MCF 10A (cell line): Measurements from ENCODE around the gene KIF21B. TPM values are rescaled to one million over a fixed set of nuclear protein-coding genes. Genes with fewer than 3 reads are reported as not detected.

Experiments used
- BruUV-seq: library from RNA; stranded (reverse); fragments of 400-500 nt; replicated peaks from 2 replicates; lab custom pipeline; 2021; lab: Mats Ljungman, UMichigan
- CTCF ChIA-PET: fragments of 300-600 bp; sonication (Branson Sonifier 250); formaldehyde crosslinking; extraction: SDS; loops from one replicate; lab custom pipeline; 2021; ENCODE audit warnings: antibody characterized with exemption, inconsistent platforms; lab: Yijun Ruan, JAX
- POLR2A ChIA-PET: fragments of 300-600, 350-650 bp; sonication (Branson Sonifier 250); formaldehyde crosslinking; extraction: SDS; loops from one replicate; lab custom pipeline; 2020; ENCODE audit warnings: antibody characterized with exemption, inconsistent platforms; lab: Yijun Ruan, JAX
- DNase-seq: peaks from one replicate; pipeline ENCODE4 v3.0.0-alpha.2; 2018; ENCODE audit not compliant: unreplicated experiment
- H3K27ac Mint-ChIP-seq: one replicate; pipeline ENCODE4 v1.8.0; 2022; ENCODE audit warnings: mild to moderate bottlenecking, low read depth, mixed read lengths; ENCODE audit not compliant: unreplicated experiment
- H3K27me3 Mint-ChIP-seq: one replicate; pipeline ENCODE4 v1.8.0; 2022; ENCODE audit warnings: mixed read lengths; ENCODE audit not compliant: insufficient read depth, unreplicated experiment
- H3K36me3 Mint-ChIP-seq: one replicate; pipeline ENCODE4 v1.8.0; 2022; ENCODE audit warnings: mild to moderate bottlenecking, moderate library complexity, mixed read lengths; ENCODE audit not compliant: insufficient read depth, unreplicated experiment
- H3K4me1 Mint-ChIP-seq: one replicate; pipeline ENCODE4 v1.8.0; 2022; ENCODE audit warnings: mixed read lengths; ENCODE audit not compliant: insufficient read depth, unreplicated experiment
- H3K4me3 Mint-ChIP-seq: one replicate; pipeline ENCODE4 v1.8.0; 2022; ENCODE audit warnings: mild to moderate bottlenecking, moderate library complexity, mixed read lengths; ENCODE audit not compliant: unreplicated experiment
- H3K9me3 Mint-ChIP-seq: one replicate; pipeline ENCODE4 v1.8.0; 2022; ENCODE audit warnings: mixed read lengths; ENCODE audit not compliant: unreplicated experiment
- intact Hi-C: fragments of 100-400 bp; cut with micrococcal nuclease; formaldehyde crosslinking; loops from 2 replicates; pipeline ENCODE4 v1.14.1; 2022
- total RNA-seq: library from RNA; stranded (reverse); gene quantifications from 2 replicates; pipeline ENCODE4 v1.2.3, GENCODE V29; 2022
- TF ChIP-seq, protein P1 (sequence below): fragments of 200-600 bp; IDR thresholded peaks from one replicate; pipeline ENCODE4 v1.8.0; 2022; ENCODE audit warnings: antibody characterized with exemption, mild to moderate bottlenecking; ENCODE audit not compliant: unreplicated experiment

KIF21B gene
- total RNA-seq, 1 experiment from 2014 or later: 12.7 TPM

DNA sequence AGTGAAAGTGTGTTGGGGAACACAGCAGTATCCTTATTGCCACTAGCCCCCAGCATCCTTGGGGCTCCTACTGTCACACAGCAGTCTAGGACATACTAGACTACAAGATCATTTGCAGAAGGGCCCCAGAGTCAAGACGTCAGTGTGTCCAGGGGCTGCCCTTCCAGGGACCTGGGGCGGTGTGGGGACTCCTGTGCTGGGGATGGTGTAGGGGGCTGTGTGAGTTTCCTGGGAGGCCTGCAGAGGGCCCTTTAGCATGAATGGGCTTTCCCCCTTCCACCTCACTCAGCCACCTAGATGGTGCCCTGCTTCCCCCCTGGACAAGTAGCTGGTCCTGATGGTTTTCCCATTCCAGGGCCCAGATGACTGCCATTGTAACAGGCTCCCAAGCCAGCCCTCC, 17.5 kb upstream of the KIF21B start:
- TF ChIP-seq, protein P1, sequence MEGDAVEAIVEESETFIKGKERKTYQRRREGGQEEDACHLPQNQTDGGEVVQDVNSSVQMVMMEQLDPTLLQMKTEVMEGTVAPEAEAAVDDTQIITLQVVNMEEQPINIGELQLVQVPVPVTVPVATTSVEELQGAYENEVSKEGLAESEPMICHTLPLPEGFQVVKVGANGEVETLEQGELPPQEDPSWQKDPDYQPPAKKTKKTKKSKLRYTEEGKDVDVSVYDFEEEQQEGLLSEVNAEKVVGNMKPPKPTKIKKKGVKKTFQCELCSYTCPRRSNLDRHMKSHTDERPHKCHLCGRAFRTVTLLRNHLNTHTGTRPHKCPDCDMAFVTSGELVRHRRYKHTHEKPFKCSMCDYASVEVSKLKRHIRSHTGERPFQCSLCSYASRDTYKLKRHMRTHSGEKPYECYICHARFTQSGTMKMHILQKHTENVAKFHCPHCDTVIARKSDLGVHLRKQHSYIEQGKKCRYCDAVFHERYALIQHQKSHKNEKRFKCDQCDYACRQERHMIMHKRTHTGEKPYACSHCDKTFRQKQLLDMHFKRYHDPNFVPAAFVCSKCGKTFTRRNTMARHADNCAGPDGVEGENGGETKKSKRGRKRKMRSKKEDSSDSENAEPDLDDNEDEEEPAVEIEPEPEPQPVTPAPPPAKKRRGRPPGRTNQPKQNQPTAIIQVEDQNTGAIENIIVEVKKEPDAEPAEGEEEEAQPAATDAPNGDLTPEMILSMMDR: no peak
- CTCF ChIA-PET: interaction anchor here (0.6 to 6.1 kb wide), 20 partner anchors 11 to 481 kb away, joined by 3 to 96 read pairs (median 8); partner anchors contain the start of genes INAVA, KIF14 and KIF21B
- Mint-ChIP-seq H3K4me1 (no peaks in the 10 kb centered on the region), H3K4me3 (no peak overlapping the region), H3K27ac (no peak overlapping the region), H3K36me3 (no peaks in the 10 kb centered on the region), H3K9me3 (no peaks in the 10 kb centered on the region), H3K27me3 (peaks cover 22% of the 10 kb centered on the region)
- intact Hi-C loops: loop anchor here (5.0 kb wide), 1 partner anchor 504 kb away; no protein-coding TSS in a partner anchor
- DNase-seq: no peak
- POLR2A ChIA-PET: no interaction called here
- no TSS peak for BruUV-seq

DNA sequence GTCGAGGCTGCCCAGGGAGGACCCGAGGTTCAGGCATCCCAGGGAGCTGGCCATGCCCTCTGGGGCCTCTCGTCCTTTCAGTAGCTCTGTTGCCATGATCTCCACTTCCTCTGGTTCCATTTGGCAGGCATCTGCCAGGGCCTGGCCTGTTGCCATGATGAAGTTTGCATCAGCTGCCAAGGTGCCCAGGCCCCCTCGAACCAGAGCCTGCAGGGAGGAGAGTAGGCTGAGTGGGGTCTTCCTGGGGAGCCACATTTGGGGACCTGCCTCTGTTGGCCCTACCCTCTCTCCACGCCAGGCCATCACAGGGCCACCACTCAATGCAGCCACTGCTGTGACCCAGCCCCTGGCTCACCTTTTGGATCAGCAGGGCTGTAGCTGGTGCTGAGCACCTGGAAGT, 16.4 kb upstream of the KIF21B start:
- Mint-ChIP-seq H3K36me3 (no peaks in the 10 kb centered on the region), H3K27me3 (peaks cover 15% of the 10 kb centered on the region)
- CTCF ChIA-PET: interaction anchor here (0.6 to 6.1 kb wide), 10 partner anchors 13 to 480 kb away, joined by 3 to 96 read pairs (median 4); no protein-coding TSS in a partner anchor

GRCh38 chr1:201039418-201039817, 15.9 kb upstream of the KIF21B start:
- no peaks in the 10 kb centered on the region for H3K36me3 Mint-ChIP-seq
- no TSS peak for BruUV-seq
- no peaks in the 10 kb centered on the region for H3K4me1 Mint-ChIP-seq
- H3K27me3 Mint-ChIP-seq: peaks cover 10% of the 10 kb centered on the region
- no peaks in the 10 kb centered on the region for H3K9me3 Mint-ChIP-seq
- POLR2A ChIA-PET: interaction anchor here (0.9 kb wide), 1 partner anchor 28 kb away, joined by 3 read pairs; no protein-coding TSS in a partner anchor
- CTCF ChIA-PET: interaction anchor here (0.6 to 6.1 kb wide), 10 partner anchors 13 to 480 kb away, joined by 3 to 96 read pairs (median 4); no protein-coding TSS in a partner anchor
- no peak overlapping the region for H3K27ac Mint-ChIP-seq
- no peak overlapping the region for H3K4me3 Mint-ChIP-seq
- TF ChIP-seq, protein P1: no peak
- intact Hi-C loops: no loop called here
- DNase-seq: no peak

More for the DNA sequence above, 16.4 kb upstream of the KIF21B start:
- Mint-ChIP-seq H3K9me3 (no peaks in the 10 kb centered on the region), H3K4me3 (no peak overlapping the region), H3K4me1 (no peaks in the 10 kb centered on the region), H3K27ac (no peak overlapping the region)
- POLR2A ChIA-PET: interaction anchor here (0.7 to 0.9 kb wide), 3 partner anchors 27 to 419 kb away, joined by 3 to 5 read pairs (median 3); no protein-coding TSS in a partner anchor
- no TSS peak for BruUV-seq
- intact Hi-C loops: loop anchor here (5.0 kb wide), 1 partner anchor 503 kb away; no protein-coding TSS in a partner anchor
- TF ChIP-seq, protein P1: no peak
- DNase-seq: no peak

GRCh38 chr1:201038186-201038876, 14.8 kb upstream of the KIF21B start:
- DNase-seq: no peak
- TF ChIP-seq, protein P1: no peak
- Mint-ChIP-seq H3K27me3 (no peaks in the 10 kb centered on the region), H3K9me3 (no peaks in the 10 kb centered on the region), H3K4me3 (no peak overlapping the region), H3K36me3 (no peaks in the 10 kb centered on the region), H3K4me1 (no peaks in the 10 kb centered on the region), H3K27ac (no peak overlapping the region)
- ChIA-PET POLR2A (no interaction called here), CTCF (interaction anchor here (0.5 to 5.5 kb wide), 8 partner anchors 47 to 511 kb away, joined by 3 to 61 read pairs (median 4); no protein-coding TSS in a partner anchor)
- intact Hi-C loops: no loop called here
- no TSS peak for BruUV-seq
